Parathyroid adenoma (tissue), 2 donors: ENCODE measurements around the gene ARHGAP29.

ENCODE experiments used
- H2AFZ ChIP-seq: fragments of 300-600 bp; sonication (generic); one replicate; pipeline ENCODE4 v1.7.0; 2017; ENCODE audit warnings: antibody characterized with exemption, mild to moderate bottlenecking
- H3K27ac ChIP-seq: fragments of 300-600 bp; sonication (generic); one replicate; pipeline ENCODE4 v1.7.0; 2017
- H3K27me3 ChIP-seq: fragments of 300-600 bp; sonication (generic); one replicate; pipeline ENCODE4 v1.7.0; 2017; ENCODE audit warnings: low read length; ENCODE audit not compliant: control insufficient read depth, insufficient read depth
- H3K36me3 ChIP-seq: fragments of 300-600 bp; sonication (generic); one replicate; pipeline ENCODE4 v1.7.0; 2017; ENCODE audit warnings: low read length; ENCODE audit not compliant: control insufficient read depth, insufficient read depth
- H3K4me1 ChIP-seq: fragments of 300-600 bp; sonication (generic); one replicate; pipeline ENCODE4 v1.7.0; 2017; ENCODE audit warnings: control low read depth
- H3K4me2 ChIP-seq: fragments of 300-600 bp; sonication (generic); one replicate; pipeline ENCODE4 v1.7.0; 2017; ENCODE audit warnings: low read length
- H3K4me3 ChIP-seq: fragments of 300-600 bp; sonication (generic); one replicate; pipeline ENCODE4 v1.7.0; 2017; ENCODE audit warnings: low read depth, low read length
- H3K79me2 ChIP-seq: fragments of 300-600 bp; sonication (generic); one replicate; pipeline ENCODE4 v1.7.0; 2017; ENCODE audit warnings: control low read depth
- H3K9ac ChIP-seq: fragments of 300-600 bp; sonication (generic); one replicate; pipeline ENCODE4 v1.7.0; 2017; ENCODE audit warnings: mild to moderate bottlenecking
- H3K9me3 ChIP-seq: fragments of 300-600 bp; sonication (generic); one replicate; pipeline ENCODE4 v1.7.0; 2017; ENCODE audit warnings: low read length; ENCODE audit not compliant: control insufficient read depth
- CTCF ChIP-seq: fragments of 300-600 bp; sonication (generic); IDR thresholded peaks from one replicate; pipeline ENCODE4 v1.7.0; 2017; ENCODE audit warnings: antibody characterized with exemption, mild to moderate bottlenecking
- donor health status: primary hyperparathyroidism.

The ARHGAP29 gene

GRCh38 chr1:94207695-94208094 is 29.7 kb downstream of the ARHGAP29 start:
- H3K79me2 ChIP-seq, result peaks cover 2% of the 10 kb centered on the region
- no peaks in the 10 kb centered on the region for H3K4me1 ChIP-seq
- no peak overlapping the region for H3K27ac ChIP-seq
- no peaks in the 10 kb centered on the region for H3K36me3 ChIP-seq
- no peak for TF ChIP-seq CTCF
- H3K9me3 ChIP-seq, result no peaks in the 10 kb centered on the region
- no peak overlapping the region for H3K4me3 ChIP-seq
- no peaks in the 10 kb centered on the region for H3K27me3 ChIP-seq
- no peak overlapping the region for H2AFZ ChIP-seq
- H3K9ac ChIP-seq, result no peak overlapping the region
- H3K4me2 ChIP-seq, result no peak overlapping the region

- Histone ChIP-seq H3K9me3 (no peaks in the 10 kb centered on the region), H3K4me3 (no peak overlapping the region), H3K4me1 (no peaks in the 10 kb centered on the region), H3K9ac (no peak overlapping the region), H3K27ac (no peak overlapping the region), H3K79me2 (peaks cover 2% of the 10 kb centered on the region), H3K27me3 (no peaks in the 10 kb centered on the region), H2AFZ (no peak overlapping the region), H3K4me2 (no peak overlapping the region), H3K36me3 (no peaks in the 10 kb centered on the region)
- TF ChIP-seq CTCF, result no peak
Measured at GRCh38 chr1:94205639-94206038, 31.7 kb downstream of the ARHGAP29 start.

GRCh38 chr1:94202241-94202640 is 35.1 kb downstream of the ARHGAP29 start:
- H3K4me2 ChIP-seq, result no peak overlapping the region
- H3K36me3 ChIP-seq, result no peaks in the 10 kb centered on the region
- H3K4me3 ChIP-seq, result no peak overlapping the region
- no peaks in the 10 kb centered on the region for H3K9me3 ChIP-seq
- H3K79me2 ChIP-seq, result no peaks in the 10 kb centered on the region
- H3K27ac ChIP-seq, result no peak overlapping the region
- TF ChIP-seq CTCF, result no peak
- H2AFZ ChIP-seq, result no peak overlapping the region
- no peaks in the 10 kb centered on the region for H3K27me3 ChIP-seq
- no peaks in the 10 kb centered on the region for H3K4me1 ChIP-seq
- no peak overlapping the region for H3K9ac ChIP-seq

DNA sequence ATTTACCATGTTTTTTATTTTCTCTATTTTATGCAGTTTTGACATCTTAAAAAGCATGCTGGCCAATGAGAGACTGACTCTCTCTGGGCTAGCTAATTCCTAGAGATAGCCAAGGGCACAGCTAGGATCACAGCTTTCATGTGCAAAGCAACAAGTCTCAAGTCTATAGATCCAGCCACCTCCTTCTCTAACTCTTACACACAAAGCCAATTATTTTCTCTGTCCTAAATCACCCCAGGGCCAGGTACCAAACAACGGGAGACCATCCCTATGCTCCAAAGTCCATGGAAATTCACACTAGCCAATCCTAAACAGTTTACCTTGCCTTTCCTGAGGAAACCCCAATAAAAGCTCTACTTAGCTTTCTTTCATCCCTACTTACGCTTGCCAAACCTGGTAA is 38.0 kb downstream of the ARHGAP29 start:
- Histone ChIP-seq H3K27me3 (no peaks in the 10 kb centered on the region), H3K9me3 (no peaks in the 10 kb centered on the region), H2AFZ (no peak overlapping the region), H3K36me3 (no peaks in the 10 kb centered on the region), H3K4me2 (no peak overlapping the region), H3K27ac (no peak overlapping the region), H3K4me3 (no peak overlapping the region), H3K4me1 (no peaks in the 10 kb centered on the region), H3K79me2 (no peaks in the 10 kb centered on the region), H3K9ac (no peak overlapping the region)
- TF ChIP-seq CTCF, result no peak

- Histone ChIP-seq H3K4me1 (no peaks in the 10 kb centered on the region), H2AFZ (no peak overlapping the region), H3K27me3 (no peaks in the 10 kb centered on the region), H3K36me3 (no peaks in the 10 kb centered on the region), H3K27ac (no peak overlapping the region), H3K4me2 (no peak overlapping the region), H3K9ac (no peak overlapping the region), H3K9me3 (no peaks in the 10 kb centered on the region), H3K79me2 (no peaks in the 10 kb centered on the region), H3K4me3 (no peak overlapping the region)
- TF ChIP-seq CTCF, result no peak
Measured at GRCh38 chr1:94194079-94194865, 43.1 kb downstream of the ARHGAP29 start.
